ENCODE results near the gene CRB3. TPM values are rescaled to one million over a fixed set of nuclear protein-coding genes. Genes with fewer than 3 reads are reported as not detected.
"Not testable (repeated sequence)": the region's sequence is repeated elsewhere in the genome, so short reads cannot be mapped to it uniquely, and the experiment has no call there.

CRB3 gene
- polyA plus RNA-seq, 4 donors: 0.55 to 39.8 (median 24.0) TPM

DNA sequence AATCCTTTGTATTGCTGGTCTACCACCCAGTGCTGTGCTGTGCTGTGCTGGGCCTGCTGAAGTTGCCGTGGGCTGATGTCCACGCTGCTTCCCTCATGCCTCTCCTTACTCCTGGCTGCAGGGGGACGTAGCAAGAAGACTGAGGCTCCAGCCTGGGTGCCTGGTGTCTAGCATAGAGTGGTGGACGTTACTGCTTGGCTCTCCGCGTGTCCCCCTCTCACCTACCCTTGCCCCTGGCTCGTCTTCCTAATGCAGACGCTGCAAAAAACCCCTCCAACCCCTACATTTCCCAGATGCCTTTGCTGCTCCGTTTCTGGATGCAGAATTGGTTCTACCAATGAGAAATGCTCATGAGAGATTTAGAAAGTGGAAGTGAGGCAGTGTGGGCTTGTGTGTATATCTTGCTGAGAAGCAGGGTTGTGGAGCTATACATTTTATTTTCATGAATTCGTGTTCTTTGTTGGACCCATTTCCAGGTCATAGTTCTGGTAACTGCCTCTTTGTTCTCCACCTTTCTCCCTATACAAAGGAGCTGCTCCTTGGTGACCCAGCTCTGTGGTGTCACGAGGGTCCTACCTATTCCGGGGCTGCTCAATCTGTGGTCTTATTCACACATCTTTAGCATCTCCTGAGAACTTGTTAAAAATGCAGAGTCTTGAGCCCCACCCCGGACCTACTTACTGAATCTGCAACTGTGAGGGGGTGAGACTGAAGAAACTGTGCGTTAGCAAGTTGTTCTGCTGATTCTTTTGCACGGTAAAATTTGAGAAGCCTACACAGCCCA lies 25.4 kb downstream of the CRB3 start:
- DNase-seq (ENCODE audit: low read depth in 4 of 4, low spot score in 3 of 4): no peak

DNA sequence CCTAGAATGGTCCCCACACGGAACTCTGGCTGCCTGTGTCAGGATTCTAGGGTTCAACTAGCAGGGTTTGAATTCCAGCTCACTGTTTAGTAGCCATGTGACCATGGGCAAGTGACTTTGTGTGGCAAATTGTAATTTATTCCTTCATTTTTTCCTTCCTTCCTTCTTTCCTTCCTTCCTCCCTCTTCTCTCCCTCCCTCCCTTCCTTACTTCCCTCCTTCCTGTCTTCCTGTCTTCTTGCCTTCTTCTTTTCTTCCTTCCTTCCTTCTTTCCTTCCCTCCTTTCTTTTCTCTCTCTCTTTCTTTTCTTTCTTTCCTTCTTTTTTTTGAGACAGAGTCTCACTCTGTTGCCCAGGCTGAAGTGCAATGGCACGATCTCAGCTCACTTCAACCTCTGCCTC lies 26.1 kb downstream of the CRB3 start:
- DNase-seq (ENCODE audit: low read depth in 4 of 4, low spot score in 3 of 4): no peak

DNA sequence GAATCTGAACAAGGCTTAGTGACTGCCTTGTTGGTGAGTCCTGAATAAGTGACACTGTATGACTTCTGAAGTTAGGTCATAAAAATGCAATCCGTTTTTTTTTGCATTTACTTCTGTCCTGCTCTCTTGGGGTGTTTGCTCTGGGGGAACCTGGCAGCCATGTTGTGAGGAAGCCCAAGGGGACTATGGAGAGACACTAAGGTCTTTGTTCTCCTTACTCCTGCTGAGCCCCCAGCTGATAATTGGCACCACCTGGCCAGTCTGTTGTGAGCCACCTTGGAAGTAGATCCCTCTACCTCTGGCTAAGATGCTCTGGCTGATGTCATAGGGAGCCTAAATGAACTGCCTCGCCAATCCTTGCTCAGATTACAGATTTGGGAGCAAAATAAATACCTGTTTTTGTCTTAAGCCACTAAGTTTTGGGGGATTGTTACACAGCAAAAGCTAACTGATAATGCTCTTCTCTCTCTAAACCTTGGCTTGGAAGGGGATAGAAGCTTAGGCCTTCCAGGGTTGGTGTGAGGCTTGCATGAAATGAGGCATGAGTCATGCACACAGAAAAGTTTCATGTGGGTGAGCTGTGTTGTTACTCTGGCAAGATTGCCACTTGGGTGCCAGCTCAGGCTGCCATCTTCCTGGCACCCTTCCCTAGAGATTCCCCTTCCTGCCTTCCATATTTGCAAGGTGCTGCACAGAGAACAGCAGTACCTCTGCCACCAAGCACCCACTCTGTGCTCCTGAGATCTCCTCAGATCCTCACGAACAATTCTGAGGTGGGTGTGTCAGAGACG lies 27.9 kb downstream of the CRB3 start:
- DNase-seq (ENCODE audit: low read depth in 4 of 4, low spot score in 3 of 4): no peak

DNA sequence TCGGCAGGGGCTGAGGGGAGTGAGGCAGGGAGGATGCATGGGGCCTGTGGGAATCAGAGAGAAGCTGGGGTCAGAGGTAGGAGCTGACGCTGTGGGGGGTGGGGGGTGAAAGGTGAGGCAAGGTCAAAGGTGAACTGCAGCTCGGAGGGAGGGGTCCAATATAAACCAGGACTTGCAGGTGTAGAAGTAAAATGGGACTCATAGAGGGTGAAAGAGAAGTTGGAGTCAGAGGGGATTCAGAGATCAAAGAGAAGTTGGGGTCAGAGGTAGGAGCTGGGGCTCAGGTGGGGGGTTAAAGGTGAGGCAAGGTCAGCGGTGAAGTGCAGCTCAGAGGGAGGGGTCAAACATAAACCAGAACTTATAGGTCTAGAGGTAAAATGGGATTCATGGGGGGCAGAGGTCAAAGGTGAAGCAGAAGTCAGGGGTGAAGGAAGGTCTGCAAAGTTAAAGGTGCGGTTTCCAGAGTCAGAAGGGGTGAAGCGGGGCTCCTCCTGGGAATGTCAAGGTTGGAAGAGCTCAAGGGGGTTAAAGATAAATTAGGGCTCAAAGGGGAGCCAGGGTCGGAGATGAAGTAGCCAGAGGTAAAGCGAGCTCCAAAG lies 30.5 kb downstream of the CRB3 start:
- no peak for DNase-seq (ENCODE audit: low read depth in 4 of 4, low spot score in 3 of 4)

DNA sequence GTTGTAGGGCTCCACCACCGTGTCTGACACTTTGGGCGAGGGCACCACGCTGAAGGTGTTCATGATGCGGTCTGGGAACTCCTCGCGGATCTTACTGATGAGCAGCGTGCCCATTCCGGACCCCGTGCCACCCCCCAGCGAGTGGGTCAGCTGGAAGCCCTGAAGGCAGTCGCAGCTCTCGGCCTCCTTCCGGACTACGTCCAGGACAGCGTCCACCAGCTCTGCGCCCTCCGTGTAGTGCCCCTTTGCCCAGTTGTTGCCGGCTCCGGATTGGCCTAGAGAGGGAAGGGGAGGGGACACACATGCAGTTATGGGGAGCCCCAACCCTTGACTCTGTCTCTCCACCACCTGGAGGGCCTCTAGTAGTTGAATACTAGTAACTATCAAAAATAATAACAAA lies 31.9 kb downstream of the CRB3 start:
- DNase-seq (ENCODE audit: low read depth in 4 of 4, low spot score in 3 of 4): no peak

DNA sequence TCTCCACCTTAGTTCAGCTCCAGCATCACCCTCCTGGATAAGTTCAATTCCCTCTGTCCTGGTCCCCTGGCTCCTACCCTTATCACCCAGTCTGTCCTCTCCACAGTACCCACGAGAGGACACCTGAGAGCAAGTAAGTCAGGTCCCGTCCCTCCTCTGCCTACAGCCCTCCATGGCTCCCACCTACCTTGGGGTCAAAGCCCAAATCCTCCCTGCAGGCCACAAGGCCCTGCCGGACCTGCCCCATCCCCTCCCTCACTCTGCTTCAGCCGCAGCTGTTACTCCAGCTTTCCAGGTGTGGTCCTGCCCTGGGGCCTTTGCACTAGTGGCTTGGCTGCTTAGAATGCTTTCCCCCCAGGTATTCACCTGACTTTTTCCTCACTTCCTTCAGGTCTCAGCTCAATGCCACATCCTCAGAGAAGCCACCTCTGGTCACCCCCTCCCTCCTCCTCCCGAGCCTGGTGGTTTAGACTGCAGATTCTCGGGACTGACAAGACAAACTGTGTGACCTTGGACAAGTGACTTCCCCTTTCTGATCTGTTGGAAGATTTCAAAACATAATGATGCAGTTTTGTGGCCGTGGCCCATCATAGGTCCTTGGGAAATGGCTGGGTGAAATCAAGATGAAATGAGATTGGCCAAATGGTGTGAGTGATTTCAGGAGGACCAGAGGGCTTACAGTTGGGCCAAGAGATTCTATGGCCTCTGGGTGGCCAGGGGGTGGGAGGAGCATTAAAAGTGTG lies 34.4 kb downstream of the CRB3 start:
- DNase-seq (ENCODE audit: low read depth in 4 of 4, low spot score in 3 of 4): no peak

DNA sequence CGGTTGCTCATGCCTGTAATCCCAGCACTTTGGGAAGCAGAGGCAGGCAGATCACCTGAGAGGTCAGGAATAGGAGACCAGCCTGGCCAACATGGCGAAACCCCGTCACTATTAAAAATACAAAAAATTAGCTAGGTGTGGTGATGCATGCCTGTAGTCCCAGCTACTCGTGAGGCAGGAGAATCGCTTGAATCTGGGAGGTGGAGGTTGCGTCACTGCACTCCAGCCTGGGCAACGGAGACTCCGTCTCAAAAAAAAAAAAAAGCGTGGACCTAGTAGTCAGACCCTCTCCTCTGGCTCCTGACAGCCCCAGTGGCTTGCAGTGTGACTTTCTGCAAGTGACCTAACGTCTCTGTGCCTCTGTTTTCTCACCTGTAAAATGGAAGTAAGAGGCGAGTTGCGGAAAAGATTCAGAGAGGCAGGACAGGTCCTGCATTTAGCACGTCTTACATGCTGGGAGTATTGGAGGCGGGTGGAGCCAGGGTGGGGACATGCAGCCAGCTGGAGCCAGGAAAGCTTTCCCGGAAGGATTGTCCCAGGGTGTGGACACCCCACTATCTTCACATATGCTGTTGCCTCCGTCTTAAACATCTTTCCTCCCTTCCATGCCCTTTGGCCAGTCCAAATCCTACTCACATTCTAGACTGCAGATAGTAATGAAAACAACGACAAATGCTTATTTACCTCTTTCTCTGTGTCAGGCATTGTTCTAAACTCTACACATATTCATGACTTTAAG lies 35.1 kb downstream of the CRB3 start:
- DNase-seq (ENCODE audit: low read depth in 4 of 4, low spot score in 3 of 4): no peak

DNA sequence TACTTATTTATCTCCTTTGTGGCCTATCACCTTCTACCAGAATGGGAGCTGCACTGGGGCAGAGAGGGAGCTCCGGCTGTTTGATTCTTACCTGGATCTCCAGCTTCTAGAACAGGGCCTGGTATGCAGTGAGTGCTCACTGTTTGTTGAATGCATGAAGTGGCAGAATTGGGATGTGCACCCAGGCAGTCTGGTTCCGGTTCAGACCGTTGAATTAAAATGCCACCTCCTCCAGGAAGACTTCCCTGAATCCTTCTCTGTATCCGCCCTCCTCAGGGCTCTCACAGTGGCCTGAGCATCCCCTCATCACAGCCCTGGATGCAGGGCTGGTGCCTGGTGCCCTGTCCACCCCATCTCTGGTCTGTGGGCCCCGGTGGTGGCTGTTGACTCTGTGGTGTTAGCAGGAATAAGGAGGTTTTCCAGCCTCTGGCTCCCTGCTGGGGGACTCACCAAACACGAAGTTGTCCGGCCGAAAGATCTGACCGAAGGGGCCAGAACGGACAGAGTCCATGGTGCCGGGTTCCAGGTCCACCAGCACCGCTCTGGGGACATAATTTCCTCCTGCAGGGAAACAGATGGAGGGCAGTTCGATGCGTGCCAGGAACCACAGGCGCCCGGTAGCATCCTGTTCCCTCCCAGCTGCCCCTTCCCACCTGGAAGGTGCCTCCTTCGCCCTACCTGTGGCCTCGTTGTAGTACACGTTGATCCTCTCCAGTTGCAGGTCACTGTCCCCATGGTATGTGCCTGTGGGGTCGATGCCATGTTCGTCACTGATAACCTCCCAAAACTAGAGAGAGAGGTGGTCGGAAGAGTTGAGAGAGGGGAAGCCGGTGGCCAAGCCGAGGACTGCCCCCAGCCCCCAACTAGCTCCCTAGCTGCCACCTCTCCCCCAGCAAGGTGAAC lies 37.0 kb downstream of the CRB3 start:
- DNase-seq (ENCODE audit: low read depth in 4 of 4, low spot score in 3 of 4): no peak

DNA sequence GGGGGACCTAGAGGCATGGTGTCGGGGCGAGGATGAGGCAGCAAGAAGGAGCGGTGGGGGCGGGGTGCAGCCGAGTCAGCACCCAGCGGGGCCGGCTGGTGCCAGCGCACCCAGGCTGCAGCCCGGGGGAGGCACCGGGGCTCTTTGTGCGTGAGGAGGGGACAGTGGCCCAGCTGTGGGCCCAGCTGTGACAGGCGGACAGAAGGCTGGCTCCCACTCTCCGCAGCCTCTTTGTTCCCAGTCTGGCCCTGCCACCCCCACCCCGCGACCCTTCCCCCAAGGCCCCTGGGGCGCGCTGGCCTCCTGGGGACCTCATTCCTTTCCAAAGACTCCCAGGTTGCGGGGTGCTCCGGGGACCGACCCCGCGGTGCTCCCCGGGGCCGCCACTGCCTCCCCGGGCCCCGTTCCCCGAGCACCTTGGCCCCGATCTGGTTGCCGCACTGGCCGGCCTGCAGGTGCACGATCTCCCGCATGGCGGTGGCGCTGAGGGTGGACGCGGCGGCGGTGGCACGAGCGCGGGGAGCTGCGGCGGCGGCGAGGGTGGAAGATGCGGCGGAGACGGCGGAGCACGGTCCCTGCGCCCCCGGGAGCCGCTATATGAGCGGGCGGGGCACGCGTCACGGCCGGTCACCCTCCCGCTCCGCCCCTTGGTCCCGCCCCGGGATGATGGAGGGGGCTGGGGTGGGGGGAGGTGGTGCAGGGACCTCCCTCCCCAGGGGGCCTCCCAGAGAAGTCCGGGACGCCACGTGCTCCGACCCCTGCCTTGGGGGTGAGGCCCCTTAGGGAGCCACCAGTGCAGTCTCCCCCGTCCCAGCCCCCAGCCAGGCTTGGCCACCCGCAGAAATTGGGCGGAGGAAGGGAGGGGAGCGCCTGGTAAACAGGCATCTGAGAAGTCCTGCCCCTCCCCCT lies 37.9 kb downstream of the CRB3 start, which contains the start of gene TUBB4A:
TUBB4A (minus strand) TSS at position 570 of the 909 bp plus-strand sequence; CDS start at position 473, 97 bp downstream.
- DNase-seq (ENCODE audit: low read depth in 4 of 4, low spot score in 3 of 4): no peak

DNA sequence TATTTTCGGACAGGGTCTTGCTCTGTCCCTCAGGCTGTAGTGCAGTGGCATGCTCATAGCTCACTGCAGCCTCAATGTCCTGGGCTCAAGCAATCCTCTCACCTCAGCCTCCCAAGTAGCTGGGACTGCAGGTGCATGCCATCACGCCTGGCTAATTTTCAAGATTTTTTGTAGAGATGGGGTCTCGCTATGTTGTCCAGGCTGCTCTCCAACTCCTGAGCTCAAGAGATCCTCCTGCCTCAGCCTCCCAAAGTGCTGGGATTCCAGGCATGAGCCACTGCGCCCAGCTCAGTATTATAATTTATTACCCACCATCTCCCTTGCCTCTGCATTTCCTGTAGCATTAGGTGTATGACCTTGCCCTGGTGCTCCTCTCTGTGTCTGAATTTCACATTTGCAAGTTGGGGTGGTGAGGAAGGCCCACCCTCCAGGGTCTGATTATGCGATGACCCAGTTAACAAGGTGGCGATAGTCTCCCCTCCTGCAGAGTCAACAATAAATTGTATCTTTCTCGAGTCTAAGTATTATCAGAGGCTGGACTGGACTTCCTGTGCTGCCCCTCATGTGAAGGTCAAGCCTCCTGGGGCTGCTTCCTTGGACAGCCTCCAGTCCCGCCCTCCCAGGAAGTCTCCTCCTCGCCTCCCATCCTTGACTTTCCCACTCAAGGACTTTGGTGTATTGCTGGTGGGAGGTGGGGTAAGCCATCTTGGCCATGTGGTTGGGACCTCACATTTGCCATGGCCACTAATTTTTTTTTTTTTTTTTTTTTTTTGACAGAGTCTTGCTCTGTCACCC lies 39.5 kb downstream of the CRB3 start:
- DNase-seq (ENCODE audit: low read depth in 4 of 4, low spot score in 3 of 4): no peak

DNA sequence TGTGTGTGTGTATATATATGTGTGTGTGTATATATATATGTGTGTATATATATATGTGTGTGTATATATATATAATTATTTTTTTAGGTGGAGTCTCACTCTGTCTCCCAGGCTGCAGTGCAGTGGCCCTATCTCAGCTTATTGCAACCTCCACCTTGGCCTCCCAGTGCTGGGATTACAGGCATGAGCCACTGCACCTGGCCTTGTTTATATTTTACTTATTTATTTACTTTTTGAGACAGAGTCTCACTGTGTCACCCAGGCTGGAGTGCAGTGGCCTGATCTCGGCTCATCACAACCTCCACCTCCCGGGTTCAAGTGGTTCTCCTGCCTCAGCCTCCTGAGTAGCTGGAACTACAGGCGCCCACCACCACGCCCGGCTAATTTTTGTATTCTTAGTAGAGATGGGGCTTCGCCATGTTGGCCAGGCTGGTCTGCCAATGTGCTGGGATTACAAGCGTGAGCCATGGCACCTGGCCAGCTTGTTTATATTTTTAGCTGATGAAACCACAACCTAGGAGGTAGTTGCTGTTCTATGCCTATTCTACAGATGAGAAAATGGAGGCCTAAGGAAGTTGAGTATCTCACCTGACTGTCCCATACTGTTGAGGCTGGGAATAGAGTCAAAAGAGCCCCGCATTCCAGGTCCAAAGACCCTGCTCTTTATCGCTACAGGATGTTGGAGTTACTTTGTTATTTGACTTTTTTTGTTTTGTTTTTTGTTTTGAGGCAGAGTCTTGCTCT lies 44.1 kb downstream of the CRB3 start:
- DNase-seq (ENCODE audit: low read depth in 4 of 4, low spot score in 3 of 4): not testable (repeated sequence)

DNA sequence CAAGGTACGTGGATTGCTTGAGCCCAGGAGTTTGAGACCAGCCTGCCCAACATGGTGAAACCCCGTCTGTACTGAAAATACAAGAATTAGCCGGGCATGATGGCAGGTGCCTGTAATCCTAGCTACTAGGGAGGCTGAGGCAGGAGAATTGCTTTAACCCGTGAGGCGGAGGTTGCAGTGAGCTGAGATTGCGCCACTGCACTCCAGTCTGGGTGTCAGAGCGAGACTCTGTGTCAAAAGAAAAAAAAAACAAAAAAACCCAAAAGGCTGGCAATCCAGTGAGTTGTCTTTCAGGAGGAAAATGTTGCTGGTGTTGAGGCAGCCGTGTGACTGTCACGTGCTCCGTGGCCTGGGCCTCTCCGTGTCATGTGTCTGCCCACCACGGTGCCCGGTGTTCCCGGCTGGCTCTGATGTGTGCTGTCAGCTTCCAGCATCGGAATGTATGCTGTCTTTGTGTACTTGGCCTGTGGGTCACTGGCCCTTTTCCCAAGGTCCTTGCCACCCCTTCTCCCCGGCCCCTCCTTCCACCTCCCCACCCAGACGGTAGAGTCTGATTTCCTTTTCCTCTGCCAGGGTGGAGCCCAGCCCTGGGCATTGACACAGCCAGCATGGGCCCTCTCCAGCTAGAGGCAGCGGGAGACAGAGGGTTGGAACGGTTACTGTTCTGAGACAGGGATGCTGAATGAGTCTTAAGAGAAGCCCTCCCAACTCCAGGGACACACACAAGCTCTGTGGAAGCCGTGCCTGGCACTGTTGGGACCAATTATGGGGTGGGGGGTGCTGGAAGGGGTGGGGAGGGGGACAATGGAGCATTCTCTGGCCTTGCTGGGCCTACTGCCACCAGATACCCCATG lies 45.3 kb downstream of the CRB3 start:
- no peak for DNase-seq (ENCODE audit: low read depth in 4 of 4, low spot score in 3 of 4)

DNA sequence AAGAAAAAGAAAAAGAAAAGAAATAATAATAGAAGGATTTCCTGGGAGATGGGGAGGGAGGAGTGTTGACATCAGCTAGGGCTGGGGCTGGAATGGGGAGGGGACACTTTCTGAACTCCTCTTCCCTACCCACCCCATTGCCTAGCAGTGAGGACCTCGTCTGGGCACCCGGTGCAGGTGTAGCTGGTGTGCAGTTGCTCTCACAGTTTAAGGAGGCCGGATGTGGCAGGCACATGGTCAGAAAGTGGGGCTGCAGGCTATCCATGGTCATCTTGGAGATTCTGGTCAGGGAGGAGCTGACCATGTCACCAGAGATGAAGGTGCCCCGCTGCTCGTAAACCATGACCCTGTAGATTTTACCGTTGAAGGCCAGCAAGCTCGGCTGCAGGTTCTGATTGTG lies 46.5 kb downstream of the CRB3 start:
- DNase-seq (ENCODE audit: low read depth in 4 of 4, low spot score in 3 of 4): no peak

DNA sequence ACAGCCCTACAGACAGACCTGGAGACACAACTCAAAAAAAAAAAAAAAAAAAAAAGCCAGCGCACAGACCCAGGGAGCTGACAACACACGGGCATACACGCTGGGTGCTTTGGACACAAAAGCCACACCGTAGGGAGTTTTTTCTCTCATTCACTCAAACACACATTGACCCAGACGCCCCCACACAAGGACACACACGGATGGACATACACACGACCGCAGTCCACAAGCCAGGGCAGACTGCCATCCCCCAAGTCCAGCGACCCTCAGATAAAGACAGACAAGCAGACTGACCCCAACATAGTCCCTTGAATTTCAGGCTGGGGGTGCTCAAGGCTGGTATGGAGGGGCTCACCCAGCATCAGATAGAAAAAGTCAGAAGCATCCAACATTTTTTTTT lies 50.0 kb downstream of the CRB3 start:
- DNase-seq (ENCODE audit: low read depth in 4 of 4, low spot score in 3 of 4): no peak

DNA sequence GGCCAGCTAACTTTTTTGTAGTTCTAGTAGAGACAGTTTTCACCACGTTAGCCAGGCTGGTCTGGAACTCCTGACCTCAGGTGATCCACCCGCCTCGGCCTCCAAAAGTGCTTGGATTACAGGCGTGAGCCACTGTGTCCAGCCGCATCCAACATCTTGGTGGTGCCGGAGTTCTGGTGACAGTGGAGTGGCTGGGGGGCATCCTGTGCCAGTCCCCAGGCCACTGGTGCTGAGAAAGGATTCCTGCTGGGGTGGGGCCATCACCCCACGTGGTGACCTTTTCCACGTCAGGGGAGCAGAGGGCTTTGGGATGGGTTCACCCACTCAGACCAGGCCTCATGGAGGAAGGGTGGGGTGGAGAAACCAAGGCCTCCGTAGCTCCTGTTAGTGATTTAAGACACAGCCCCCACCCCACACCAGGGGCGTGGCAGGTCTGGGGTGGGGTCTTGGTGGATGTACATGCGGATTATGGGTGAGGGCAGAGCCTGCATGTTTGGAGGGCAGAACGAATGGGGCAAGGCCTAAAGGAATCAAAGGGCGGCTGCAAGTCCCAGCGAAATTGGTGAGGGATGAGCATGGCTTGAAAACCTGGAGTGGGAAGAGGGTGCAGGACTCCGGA lies 51.0 kb downstream of the CRB3 start:
- DNase-seq (ENCODE audit: low read depth in 4 of 4, low spot score in 3 of 4): no peak
